Activated naive CD4-positive, alpha-beta T cell treated with anti-CD3 and anti-CD28 coated beads, Interleukin-2, amount 50 U/mL, for 24 hours (primary cell): ENCODE results near the gene INTS2.
"Not testable (repeated sequence)": the region's sequence is repeated elsewhere in the genome, so short reads cannot be mapped to it uniquely, and the experiment has no call there.

ENCODE experiments used
- H3K27ac Mint-ChIP-seq: one replicate; pipeline ENCODE4 v1.8.0; 2021; ENCODE audit warnings: mild to moderate bottlenecking, mixed read lengths
- H3K27me3 Mint-ChIP-seq: one replicate; pipeline ENCODE4 v1.8.0; 2021; ENCODE audit warnings: mixed read lengths
- H3K36me3 Mint-ChIP-seq: one replicate; pipeline ENCODE4 v1.8.0; 2021; ENCODE audit warnings: mixed read lengths
- H3K4me1 Mint-ChIP-seq: one replicate; pipeline ENCODE4 v1.8.0; 2021; ENCODE audit warnings: mixed read lengths
- H3K4me3 Mint-ChIP-seq: one replicate; pipeline ENCODE4 v1.8.0; 2021; ENCODE audit warnings: mild to moderate bottlenecking, mixed read lengths
- H3K9me3 Mint-ChIP-seq: one replicate; pipeline ENCODE4 v1.8.0; 2021; ENCODE audit warnings: mixed read lengths

Gene INTS2

GRCh38 chr17:61875285-61875684, 52.5 kb downstream of the INTS2 start:
- no peak overlapping the region for H3K4me3 Mint-ChIP-seq
- no peak overlapping the region for H3K27ac Mint-ChIP-seq
- no peaks in the 10 kb centered on the region for H3K4me1 Mint-ChIP-seq
- peaks cover 5% of the 10 kb centered on the region for H3K36me3 Mint-ChIP-seq
- H3K27me3 Mint-ChIP-seq: no peaks in the 10 kb centered on the region
- no peaks in the 10 kb centered on the region for H3K9me3 Mint-ChIP-seq

GRCh38 chr17:61874075-61874474, 53.7 kb downstream of the INTS2 start:
- H3K4me1 Mint-ChIP-seq: no peaks in the 10 kb centered on the region
- H3K9me3 Mint-ChIP-seq: no peaks in the 10 kb centered on the region
- peaks cover 5% of the 10 kb centered on the region for H3K36me3 Mint-ChIP-seq
- H3K4me3 Mint-ChIP-seq: no peak overlapping the region
- no peak overlapping the region for H3K27ac Mint-ChIP-seq
- no peaks in the 10 kb centered on the region for H3K27me3 Mint-ChIP-seq

- Mint-ChIP-seq H3K4me3 (no peak overlapping the region), H3K27ac (no peak overlapping the region), H3K4me1 (no peaks in the 10 kb centered on the region), H3K9me3 (no peaks in the 10 kb centered on the region), H3K36me3 (peaks cover 4% of the 10 kb centered on the region), H3K27me3 (no peaks in the 10 kb centered on the region)
Observed at GRCh38 chr17:61872099-61872498, 55.7 kb downstream of the INTS2 start.

- Mint-ChIP-seq H3K27ac (no peak overlapping the region), H3K4me3 (no peak overlapping the region), H3K27me3 (no peaks in the 10 kb centered on the region), H3K4me1 (peaks cover 4% of the 10 kb centered on the region), H3K36me3 (peaks cover 2% of the 10 kb centered on the region), H3K9me3 (no peaks in the 10 kb centered on the region)
Observed at GRCh38 chr17:61869138-61869537, 58.6 kb downstream of the INTS2 start.

GRCh38 chr17:61868074-61868473, 59.7 kb downstream of the INTS2 start:
- no peak overlapping the region for H3K27ac Mint-ChIP-seq
- no peaks in the 10 kb centered on the region for H3K9me3 Mint-ChIP-seq
- peaks cover 12% of the 10 kb centered on the region for H3K4me1 Mint-ChIP-seq

GRCh38 chr17:61867033-61867432, 60.7 kb downstream of the INTS2 start:
- no peaks in the 10 kb centered on the region for H3K27me3 Mint-ChIP-seq
- H3K36me3 Mint-ChIP-seq: peaks cover 2% of the 10 kb centered on the region
- no peak overlapping the region for H3K27ac Mint-ChIP-seq
- peaks cover 23% of the 10 kb centered on the region for H3K4me1 Mint-ChIP-seq
- no peak overlapping the region for H3K4me3 Mint-ChIP-seq
- H3K9me3 Mint-ChIP-seq: no peaks in the 10 kb centered on the region

More at GRCh38 chr17:61868074-61868473, 59.7 kb downstream of the INTS2 start:
- peaks cover 2% of the 10 kb centered on the region for H3K36me3 Mint-ChIP-seq
- H3K4me3 Mint-ChIP-seq: no peak overlapping the region
- H3K27me3 Mint-ChIP-seq: no peaks in the 10 kb centered on the region

- H3K36me3 Mint-ChIP-seq: no peaks in the 10 kb centered on the region
- no peaks in the 10 kb centered on the region for H3K27me3 Mint-ChIP-seq
- peaks cover 30% of the 10 kb centered on the region for H3K4me1 Mint-ChIP-seq
- H3K9me3 Mint-ChIP-seq: no peaks in the 10 kb centered on the region
- peak overlapping the region; percentile 94 for H3K4me3 Mint-ChIP-seq
- peak overlapping the region; percentile 90 for H3K27ac Mint-ChIP-seq
Observed at GRCh38 chr17:61863801-61864126, 64.0 kb downstream of the INTS2 start.

GRCh38 chr17:61862975-61863800, 64.6 kb downstream of the INTS2 start, which contains the start of gene BRIP1:
TSS of gene BRIP1 (minus strand) at chr17:61863528. CDS start at chr17:61861539, 1,989 bp downstream.
- H3K9me3 Mint-ChIP-seq: no peaks in the 10 kb centered on the region

GRCh38 chr17:61862105-61862574, 65.6 kb downstream of the INTS2 start:
- Mint-ChIP-seq H3K27me3 (no peaks in the 10 kb centered on the region), H3K4me3 (peak overlapping the region; percentile 94), H3K36me3 (no peaks in the 10 kb centered on the region), H3K9me3 (no peaks in the 10 kb centered on the region), H3K27ac (peak overlapping the region; percentile 25), H3K4me1 (peaks cover 30% of the 10 kb centered on the region)

More at GRCh38 chr17:61862975-61863800, 64.6 kb downstream of the INTS2 start, which contains the start of gene BRIP1:
- peaks cover 30% of the 10 kb centered on the region for H3K4me1 Mint-ChIP-seq
- no peaks in the 10 kb centered on the region for H3K36me3 Mint-ChIP-seq
- H3K4me3 Mint-ChIP-seq: peak within 1 kb of the TSS; percentile 94
- H3K27ac Mint-ChIP-seq: peak within 1 kb of the TSS; percentile 90
- H3K27me3 Mint-ChIP-seq: no peaks in the 10 kb centered on the region

GRCh38 chr17:61860397-61860796, 67.4 kb downstream of the INTS2 start:
- H3K4me3 Mint-ChIP-seq, H3K9me3 Mint-ChIP-seq, H3K27me3 Mint-ChIP-seq, H3K27ac Mint-ChIP-seq, H3K36me3 Mint-ChIP-seq: not testable (repeated sequence)
- peaks cover 30% of the 10 kb centered on the region for H3K4me1 Mint-ChIP-seq

- Mint-ChIP-seq H3K4me3 (no peak overlapping the region), H3K9me3 (no peaks in the 10 kb centered on the region), H3K27ac (no peak overlapping the region), H3K4me1 (no peaks in the 10 kb centered on the region), H3K36me3 (peaks cover 2% of the 10 kb centered on the region), H3K27me3 (no peaks in the 10 kb centered on the region)
Observed at GRCh38 chr17:61856035-61856434, 71.7 kb downstream of the INTS2 start.

GRCh38 chr17:61852857-61853256, 74.9 kb downstream of the INTS2 start:
- peaks cover 2% of the 10 kb centered on the region for H3K36me3 Mint-ChIP-seq
- H3K27ac Mint-ChIP-seq: no peak overlapping the region
- H3K9me3 Mint-ChIP-seq: no peaks in the 10 kb centered on the region
- no peaks in the 10 kb centered on the region for H3K4me1 Mint-ChIP-seq
- no peaks in the 10 kb centered on the region for H3K27me3 Mint-ChIP-seq
- no peak overlapping the region for H3K4me3 Mint-ChIP-seq

GRCh38 chr17:61849674-61850073, 78.1 kb downstream of the INTS2 start:
- H3K36me3 Mint-ChIP-seq: peaks cover 5% of the 10 kb centered on the region
- H3K27me3 Mint-ChIP-seq: no peaks in the 10 kb centered on the region

GRCh38 chr17:61848896-61849295, 78.9 kb downstream of the INTS2 start:
- Mint-ChIP-seq H3K27me3 (no peaks in the 10 kb centered on the region), H3K4me3 (no peak overlapping the region), H3K27ac (no peak overlapping the region), H3K4me1 (no peaks in the 10 kb centered on the region), H3K36me3 (peaks cover 6% of the 10 kb centered on the region), H3K9me3 (no peaks in the 10 kb centered on the region)

More at GRCh38 chr17:61849674-61850073, 78.1 kb downstream of the INTS2 start:
- H3K4me1 Mint-ChIP-seq: no peaks in the 10 kb centered on the region
- no peaks in the 10 kb centered on the region for H3K9me3 Mint-ChIP-seq
- no peak overlapping the region for H3K4me3 Mint-ChIP-seq
- no peak overlapping the region for H3K27ac Mint-ChIP-seq

GRCh38 chr17:61848247-61848646, 79.5 kb downstream of the INTS2 start:
- H3K4me3 Mint-ChIP-seq: no peak overlapping the region
- H3K9me3 Mint-ChIP-seq: no peaks in the 10 kb centered on the region
- H3K27me3 Mint-ChIP-seq: no peaks in the 10 kb centered on the region
- H3K4me1 Mint-ChIP-seq: no peaks in the 10 kb centered on the region
- no peak overlapping the region for H3K27ac Mint-ChIP-seq
- peaks cover 7% of the 10 kb centered on the region for H3K36me3 Mint-ChIP-seq

GRCh38 chr17:61847659-61848058, 80.1 kb downstream of the INTS2 start:
- H3K27ac Mint-ChIP-seq: no peak overlapping the region
- H3K27me3 Mint-ChIP-seq: no peaks in the 10 kb centered on the region
- no peaks in the 10 kb centered on the region for H3K9me3 Mint-ChIP-seq
- no peak overlapping the region for H3K4me3 Mint-ChIP-seq
- no peaks in the 10 kb centered on the region for H3K4me1 Mint-ChIP-seq
- peaks cover 9% of the 10 kb centered on the region for H3K36me3 Mint-ChIP-seq
